RWPE2 (cell line): Measurements from ENCODE around the gene MKNK2.

Source experiments
- ATAC-seq: fragments of 200-7000 bp; cut with Tn5 transposase; 3 replicates; pipeline ENCODE4 v1.9.1; 2021; ENCODE audit warnings: low read depth
- DNase-seq: peaks from one replicate; pipeline ENCODE4 v3.0.0-alpha.2; 2020; ENCODE audit warnings: low spot score
- H3K27ac ChIP-seq: fragments of 450-650 bp; 2 replicates; pipeline ENCODE4 v1.5.1; 2017; ENCODE audit warnings: mild to moderate bottlenecking; ENCODE audit not compliant: poor library complexity, severe bottlenecking
- H3K27me3 ChIP-seq: fragments of 250-450 bp; sonication (Bioruptor Pico); 2 replicates; pipeline ENCODE4 v1.5.1; 2021; ENCODE audit warnings: mild to moderate bottlenecking, moderate library complexity; ENCODE audit not compliant: insufficient read depth, poor library complexity, severe bottlenecking
- H3K36me3 ChIP-seq: fragments of 250-450 bp; sonication (Bioruptor Pico); 2 replicates; pipeline ENCODE4 v1.5.1; 2020; ENCODE audit warnings: low read depth, mild to moderate bottlenecking, moderate library complexity
- H3K4me1 ChIP-seq: fragments of 250-450 bp; sonication (Bioruptor Pico); 2 replicates; pipeline ENCODE4 v1.5.1; 2021; ENCODE audit warnings: mild to moderate bottlenecking, moderate library complexity; ENCODE audit not compliant: insufficient read depth, poor library complexity, severe bottlenecking
- H3K4me3 ChIP-seq: fragments of 250-450 bp; sonication (Bioruptor Pico); 2 replicates; pipeline ENCODE4 v1.5.1; 2021; ENCODE audit warnings: mild to moderate bottlenecking, moderate library complexity; ENCODE audit not compliant: severe bottlenecking
- H3K9me3 ChIP-seq: fragments of 250-450 bp; sonication (Bioruptor Pico); 2 replicates; pipeline ENCODE4 v1.5.1; 2021; ENCODE audit warnings: mild to moderate bottlenecking, moderate library complexity; ENCODE audit not compliant: severe bottlenecking
- CTCF ChIP-seq: fragments of 450-650 bp; IDR thresholded peaks from one replicate; pipeline ENCODE4 v1.5.1; 2017; ENCODE audit warnings: mild to moderate bottlenecking, moderate library complexity; ENCODE audit not compliant: poor library complexity, severe bottlenecking

The MKNK2 gene

DNA sequence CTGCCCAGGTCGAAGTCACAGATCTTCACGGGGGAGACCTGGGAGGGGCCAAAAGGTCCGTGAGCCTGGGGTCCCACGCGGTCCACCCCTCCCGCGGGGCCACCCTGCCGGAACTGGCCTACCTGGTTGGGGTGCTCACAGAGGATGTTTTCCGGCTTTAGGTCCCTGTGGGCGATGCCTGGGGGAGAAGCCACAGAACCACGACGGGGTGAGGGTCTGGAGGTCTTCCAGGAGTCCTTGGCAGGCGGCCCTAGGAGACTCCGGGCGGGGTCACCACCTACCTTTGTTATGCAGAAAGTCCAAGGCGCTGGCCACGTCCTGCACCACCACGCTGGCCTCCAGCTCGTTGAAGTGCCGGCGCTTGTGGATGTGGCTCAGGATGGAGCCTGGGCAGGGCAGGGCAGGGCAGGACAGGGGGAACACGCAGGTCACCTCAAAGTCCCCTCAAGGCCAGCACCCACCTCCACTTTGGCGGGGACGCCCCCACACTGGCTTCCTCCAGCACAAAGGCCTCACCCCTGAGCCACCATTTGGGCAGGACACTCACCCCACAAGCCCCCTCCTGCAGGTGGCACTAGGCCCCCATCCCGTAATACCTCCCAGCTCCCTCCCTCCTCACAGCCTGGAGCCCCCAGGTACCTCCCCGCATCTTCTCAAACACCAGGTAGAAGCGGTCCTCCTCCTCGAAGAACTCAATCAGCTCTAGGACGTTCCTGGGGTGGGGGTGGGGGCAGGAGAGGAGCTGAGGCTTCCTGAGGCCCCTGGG is 8.4 kb downstream of the MKNK2 start:
- Histone ChIP-seq H3K27ac (peak overlapping the region; percentile 83), H3K36me3 (peaks cover 90% of the 10 kb centered on the region), H3K27me3 (no peaks in the 10 kb centered on the region), H3K9me3 (no peaks in the 10 kb centered on the region), H3K4me3 (no peak overlapping the region), H3K4me1 (peaks cover 32% of the 10 kb centered on the region)
- no peak for TF ChIP-seq CTCF
- ATAC-seq (peak; percentile 2; the same call in 1 of the 3 replicates), DNase-seq (peak; percentile 69)

- ATAC-seq, result peak; percentile 81
Observed at GRCh38 chr19:2041683-2042484, 9.2 kb downstream of the MKNK2 start.

GRCh38 chr19:2041433-2041682 is 9.7 kb downstream of the MKNK2 start:
- no peaks in the 10 kb centered on the region for H3K27me3 ChIP-seq
- DNase-seq (no peak), ATAC-seq (no peak)
- H3K4me3 ChIP-seq, result no peak overlapping the region
- peaks cover 77% of the 10 kb centered on the region for H3K36me3 ChIP-seq
- peaks cover 24% of the 10 kb centered on the region for H3K4me1 ChIP-seq
- no peak for TF ChIP-seq CTCF
- no peaks in the 10 kb centered on the region for H3K9me3 ChIP-seq
- peak overlapping the region; percentile 83 for H3K27ac ChIP-seq

More at GRCh38 chr19:2041683-2042484, 9.2 kb downstream of the MKNK2 start:
- Histone ChIP-seq H3K36me3 (peaks cover 82% of the 10 kb centered on the region), H3K9me3 (no peaks in the 10 kb centered on the region), H3K4me1 (peaks cover 24% of the 10 kb centered on the region), H3K27me3 (no peaks in the 10 kb centered on the region), H3K4me3 (no peak overlapping the region), H3K27ac (peak overlapping the region; percentile 83)
- no peak for TF ChIP-seq CTCF
- DNase-seq, result peak; percentile 97

GRCh38 chr19:2040647-2041432 is 10.2 kb downstream of the MKNK2 start:
- Histone ChIP-seq H3K27me3 (no peaks in the 10 kb centered on the region), H3K9me3 (no peaks in the 10 kb centered on the region), H3K4me3 (no peak overlapping the region), H3K36me3 (peaks cover 72% of the 10 kb centered on the region), H3K27ac (peak overlapping the region; percentile 83), H3K4me1 (peaks cover 23% of the 10 kb centered on the region)
- no peak for DNase-seq
- ATAC-seq, result no peak
- no peak for TF ChIP-seq CTCF
